Spleen (tissue), 11 donors: ENCODE results near the gene DENND4B. TPM values are rescaled to one million over a fixed set of nuclear protein-coding genes. Genes with fewer than 3 reads are reported as not detected.

ENCODE experiments used
- DNase-seq: peaks from one replicate; pipeline ENCODE4 v3.0.0-alpha.2; 2020
- H3K27ac ChIP-seq, 8 donors: fragments of 200-600 bp; sonication (generic) in 7 of 8; 1 replicate in 4 of 8; 2 replicates in 4 of 8; pipeline versions ENCODE4 v1.5.0 to v1.8.0; 2016 to 2021; ENCODE audit warnings: inconsistent platforms in 4 of 8, mild to moderate bottlenecking in 4 of 8, moderate library complexity in 1 of 8
- H3K27me3 ChIP-seq, 7 donors: fragments of 200-600 bp; sonication (generic) in 6 of 7; replicated peaks in 1 of 7; 1 replicate in 4 of 7; 2 replicates in 3 of 7; pipeline versions ENCODE4 v1.5.0 to v1.8.0; 2016 to 2021; ENCODE audit warnings: inconsistent platforms in 3 of 7, mild to moderate bottlenecking in 1 of 7
- H3K36me3 ChIP-seq, 6 donors: fragments of 200-600 bp; sonication (generic) in 5 of 6; 1 replicate in 4 of 6; 2 replicates in 2 of 6; pipeline versions ENCODE4 v1.5.0 to v1.8.0; 2016 to 2021; ENCODE audit warnings: inconsistent platforms in 2 of 6
- H3K4me1 ChIP-seq, 6 donors: fragments of 200-600 bp; sonication (generic) in 5 of 6; 1 replicate in 3 of 6; 2 replicates in 3 of 6; pipeline versions ENCODE4 v1.5.0 to v1.8.0; 2016 to 2021; ENCODE audit warnings: inconsistent platforms in 3 of 6
- H3K4me3 ChIP-seq, 8 donors: fragments of 200-600 bp; sonication (generic) in 7 of 8; 1 replicate in 4 of 8; 2 replicates in 4 of 8; pipeline versions ENCODE4 v1.5.0 to v1.8.0; 2016 to 2021; ENCODE audit warnings: inconsistent platforms in 4 of 8, mild to moderate bottlenecking in 4 of 8, moderate library complexity in 2 of 8
- H3K9me3 ChIP-seq, 8 donors: fragments of 200-600 bp; sonication (generic) in 7 of 8; 1 replicate in 4 of 8; 2 replicates in 4 of 8; pipeline versions ENCODE4 v1.5.0 to v1.8.0; 2016 to 2021; ENCODE audit warnings: inconsistent platforms in 4 of 8
- CTCF ChIP-seq, 11 experiments: fragments of 200-600 bp in 7 of 11; fragments of 450-650 bp in 4 of 11; sonication (generic) in 4 of 11; IDR thresholded peaks in 8 of 11; conservative IDR thresholded peaks in 3 of 11; 1 replicate in 7 of 11; 2 replicates in 4 of 11; pipeline versions ENCODE4 v1.4.0 to v1.8.0; 2016 to 2021; ENCODE audit warnings: antibody characterized with exemption in 11 of 11, inconsistent platforms in 4 of 11, mild to moderate bottlenecking in 1 of 11
- POLR2A ChIP-seq, 3 donors: fragments of 450-650 bp; IDR thresholded peaks; one replicate each; pipeline ENCODE4 v1.5.1; 2017; ENCODE audit warnings: antibody characterized with exemption in 3 of 3, mild to moderate bottlenecking in 1 of 3
- POLR2AphosphoS5 ChIP-seq, 3 donors: sonication (generic); formaldehyde crosslinking; IDR thresholded peaks; one replicate each; pipeline ENCODE4 v1.5.1; 2017; ENCODE audit warnings: antibody characterized with exemption in 3 of 3
- WGBS, 5 donors: extraction: QIAGEN DNeasy Blood & Tissue Kit in 3 of 5; methylation state at CpG; one replicate each; pipeline versions ENCODE4 v1.1.5 to v1.1.7; 2013 to 2018; 5-methylcytosine and 5-hydroxymethylcytosine counted together
- intact Hi-C: fragments of 100-400 bp; cut with DNase I; formaldehyde crosslinking; loops from one replicate; pipeline ENCODE4 v1.15.0; 2023; ENCODE audit warnings: low total_unique reads
- polyA plus RNA-seq, 3 donors: library from polyadenylated mRNA; stranded (reverse); fragments of 200-250 nt; gene quantifications; one replicate each; pipeline ENCODE4 v1.2.1, GENCODE V29; 2013
- total RNA-seq, 7 donors: library from RNA; depleted of rRNA in 3 of 7; stranded (reverse); fragments of >200 nt in 3 of 7; fragmentation: NEBNext Ultra II Directional in 4 of 7; extraction: Animal tissue kit (Norgen Biotek cat#: 25700) in 4 of 7; gene quantifications; one replicate each; pipeline versions ENCODE4 v1.1.0 to v1.2.1, GENCODE V29; 2016 to 2021
- donor health status: healthy with polysubstance abuse.
- donor health status: DM: no; HTN: no; CAD: no; lungs with moderate emphysema.
- donor health status: DM: no; HTN: no; CAD: no.
- donor health status: Bipolar disorder and iron deficiency.
- donor health status: healthy.
- donor health status: DM: no; HTN: no; CAD: no.
- donor health status: DM: yes; HTN: yes; CAD: no.

The DENND4B gene
- total and polyA plus RNA-seq, 10 donors: 47.7 to 211 (median 153) TPM

- H3K4me3 ChIP-seq: peak overlapping the region in 7 of 8 donors; percentile 84 to 98 (median 95)
- no peaks in the 10 kb centered on the region for H3K9me3 ChIP-seq
- 60 to 79% (median 69%) methylated on average over 9 of the region's 9 CpGs for WGBS, 5 donors
- H3K4me1 ChIP-seq: peaks cover 20 to 80% (median 54%) of the 10 kb centered on the region in 6 donors
- TF ChIP-seq CTCF (IDR thresholded peaks at IDR 0.05 in 8 of 11, conservative IDR thresholded peaks at IDR 0.05 in 3 of 11) (no peak), POLR2AphosphoS5 (IDR thresholded peaks at IDR 0.05) (no peak), POLR2A (IDR thresholded peaks at IDR 0.05) (no peak)
- peak overlapping the region; percentile 91 to 98 (median 94) for H3K27ac ChIP-seq
- H3K27me3 ChIP-seq: no peaks in the 10 kb centered on the region
- DNase-seq: peak; percentile 16
- intact Hi-C loops: no loop called here
- peaks cover 0 to 58% (median 26%) of the 10 kb centered on the region in 6 donors for H3K36me3 ChIP-seq
Measured at GRCh38 chr1:153978274-153978909, 31.9 kb upstream of the DENND4B start.

- Histone ChIP-seq H3K27ac (peak within 1 kb of the TSS; percentile 91 to 98 (median 94)), H3K9me3 (no peaks in the 10 kb centered on the region), H3K27me3 (no peaks in the 10 kb centered on the region), H3K36me3 (peaks cover 0 to 58% (median 32%) of the 10 kb centered on the region in 6 donors), H3K4me3 (peak within 1 kb of the TSS; percentile 84 to 98 (median 94)), H3K4me1 (peaks cover 20 to 78% (median 51%) of the 10 kb centered on the region in 6 donors)
- WGBS, 5 donors: 0 to 1% (median 1%) methylated on average over 40 to 75 of the region's 75 CpGs
- peak; percentile 97 for DNase-seq
- TF ChIP-seq CTCF (IDR thresholded peaks at IDR 0.05 in 8 of 11, conservative IDR thresholded peaks at IDR 0.05 in 3 of 11): peak in 3 of 11 experiments; percentile 21 to 43 (median 28)
- TF ChIP-seq POLR2AphosphoS5 (IDR thresholded peaks at IDR 0.05): peak; percentile 98
- peak in 2 of 3 donors; percentile 52 to 89 for TF ChIP-seq POLR2A (IDR thresholded peaks at IDR 0.05)
- intact Hi-C loops: no loop called here
Measured at GRCh38 chr1:153977250-153978240, 31.0 kb upstream of the DENND4B start, which contains the start of gene JTB. Gene JTB (minus strand): TSS chr1:153977674. CDS start chr1:153977252, 422 bp downstream.

- Histone ChIP-seq H3K4me3 (peak overlapping the region; percentile 84 to 98 (median 94)), H3K27me3 (no peaks in the 10 kb centered on the region), H3K27ac (peak overlapping the region; percentile 91 to 98 (median 94)), H3K4me1 (peaks cover 20 to 78% (median 48%) of the 10 kb centered on the region in 6 donors), H3K9me3 (no peaks in the 10 kb centered on the region), H3K36me3 (peaks cover 0 to 54% (median 32%) of the 10 kb centered on the region in 6 donors)
- TF ChIP-seq POLR2AphosphoS5 (IDR thresholded peaks at IDR 0.05) (no peak), CTCF (IDR thresholded peaks at IDR 0.05 in 8 of 11, conservative IDR thresholded peaks at IDR 0.05 in 3 of 11) (no peak), POLR2A (IDR thresholded peaks at IDR 0.05) (no peak)
- DNase-seq: peak; percentile 78
- intact Hi-C loops: no loop called here
- 1 to 2% (median 2%) methylated on average over 13 to 16 of the region's 16 CpGs for whole genome bisulfite sequencing, 5 donors
Measured at GRCh38 chr1:153976819-153977249, 30.3 kb upstream of the DENND4B start.
